Progenitor cell of endocrine pancreas (in vitro differentiated cells): ENCODE results near the gene FHL2. TPM values are rescaled to one million over a fixed set of nuclear protein-coding genes. Genes with fewer than 3 reads are reported as not detected.
"Not testable (repeated sequence)": the region's sequence is repeated elsewhere in the genome, so short reads cannot be mapped to it uniquely, and the experiment has no call there.

Experiments used
- DNase-seq: peaks from one replicate; pipeline ENCODE4 v3.0.0; 2021; ENCODE audit warnings: low spot score; ENCODE audit not compliant: unreplicated experiment
- H3K27ac Mint-ChIP-seq: 2 replicates; pipeline ENCODE4 v1.8.0; 2021; ENCODE audit warnings: mild to moderate bottlenecking, moderate library complexity, mixed read lengths
- H3K27me3 Mint-ChIP-seq: 2 replicates; pipeline ENCODE4 v1.8.0; 2021; ENCODE audit warnings: mixed read lengths
- H3K36me3 Mint-ChIP-seq: 2 replicates; pipeline ENCODE4 v1.8.0; 2022; ENCODE audit warnings: mixed read lengths; ENCODE audit not compliant: insufficient read depth
- H3K4me1 Mint-ChIP-seq: 2 replicates; pipeline ENCODE4 v1.8.0; 2021; ENCODE audit warnings: low read depth, mixed read lengths
- H3K4me3 Mint-ChIP-seq: 2 replicates; pipeline ENCODE4 v1.8.0; 2021; ENCODE audit warnings: low read depth, mild to moderate bottlenecking, moderate library complexity, mixed read lengths
- H3K9me3 Mint-ChIP-seq: 2 replicates; pipeline ENCODE4 v1.8.0; 2021; ENCODE audit warnings: low read depth, mixed read lengths
- CTCF ChIP-seq: fragments of 200-600 bp; sonication (generic); IDR thresholded peaks from one replicate; pipeline ENCODE4 v1.5.0; 2021; ENCODE audit warnings: antibody characterized with exemption, mild to moderate bottlenecking; ENCODE audit not compliant: unreplicated experiment
- total RNA-seq: library from RNA; stranded (reverse); gene quantifications from 2 replicates; pipeline ENCODE4 v1.2.1, GENCODE V29; 2021

The FHL2 gene
- total RNA-seq, 1 donor from 2014 or later = 2.2 TPM

- TF ChIP-seq CTCF = no peak
- H3K36me3 Mint-ChIP-seq = no peaks in the 10 kb centered on the region
- H3K4me1 Mint-ChIP-seq = peaks cover 11% of the 10 kb centered on the region
- peak overlapping the region; percentile 93 for H3K4me3 Mint-ChIP-seq
- H3K27me3 Mint-ChIP-seq = no peaks in the 10 kb centered on the region
- DNase-seq = no peak
- H3K27ac Mint-ChIP-seq = peak overlapping the region; percentile 80
- H3K9me3 Mint-ChIP-seq = no peaks in the 10 kb centered on the region
Observed at GRCh38 chr2:105329197-105329554, 69.7 kb downstream of the FHL2 start.

- Mint-ChIP-seq H3K27ac (peak overlapping the region; percentile 80), H3K36me3 (no peaks in the 10 kb centered on the region), H3K4me1 (peaks cover 11% of the 10 kb centered on the region), H3K4me3 (peak overlapping the region; percentile 93), H3K27me3 (no peaks in the 10 kb centered on the region), H3K9me3 (no peaks in the 10 kb centered on the region)
- no peak for DNase-seq
- TF ChIP-seq CTCF = no peak
Observed at GRCh38 chr2:105328281-105329196, 70.3 kb downstream of the FHL2 start.

GRCh38 chr2:105327690-105328089, 71.2 kb downstream of the FHL2 start:
- DNase-seq = no peak
- Mint-ChIP-seq H3K27me3 (no peaks in the 10 kb centered on the region), H3K36me3 (no peaks in the 10 kb centered on the region), H3K4me3 (peak overlapping the region; percentile 93), H3K27ac (no peak overlapping the region), H3K9me3 (no peaks in the 10 kb centered on the region), H3K4me1 (peaks cover 11% of the 10 kb centered on the region)
- no peak for TF ChIP-seq CTCF

- not testable (repeated sequence) for DNase-seq, H3K27ac Mint-ChIP-seq, H3K4me3 Mint-ChIP-seq, H3K36me3 Mint-ChIP-seq, H3K9me3 Mint-ChIP-seq, H3K27me3 Mint-ChIP-seq
- H3K4me1 Mint-ChIP-seq = peaks cover 11% of the 10 kb centered on the region
Observed at GRCh38 chr2:105327271-105327670, 71.6 kb downstream of the FHL2 start.

- no peak for DNase-seq
- no peak for TF ChIP-seq CTCF
- Mint-ChIP-seq H3K36me3 (no peaks in the 10 kb centered on the region), H3K4me1 (peaks cover 11% of the 10 kb centered on the region), H3K9me3 (no peaks in the 10 kb centered on the region), H3K27me3 (no peaks in the 10 kb centered on the region), H3K27ac (no peak overlapping the region), H3K4me3 (no peak overlapping the region)
Observed at GRCh38 chr2:105325389-105325963, 73.4 kb downstream of the FHL2 start.
